Activated naive CD4-positive, alpha-beta T cell treated with anti-CD3 and anti-CD28 coated beads, Interleukin-2, amount 10 ng/mL, durations not matched to agents 7 days and 5 days (primary cell): Measurements from ENCODE around the gene AATK.

Experiments used
- CTCF ChIA-PET: fragments of 350-600 bp; sonication (Branson Sonifier 250); formaldehyde crosslinking; loops from one replicate; lab custom pipeline; 2021; ENCODE audit warnings: antibody characterized with exemption; lab: Charles Lee
- DNase-seq: peaks from one replicate; pipeline ENCODE4 v3.0.0-alpha.2; 2020
- H3K27ac Mint-ChIP-seq: one replicate; pipeline ENCODE4 v1.8.0; 2021; ENCODE audit warnings: mild to moderate bottlenecking, moderate library complexity, mixed read lengths
- H3K27me3 Mint-ChIP-seq: one replicate; pipeline ENCODE4 v1.8.0; 2021; ENCODE audit warnings: mild to moderate bottlenecking, mixed read lengths
- H3K36me3 Mint-ChIP-seq: one replicate; pipeline ENCODE4 v1.8.0; 2021; ENCODE audit warnings: mixed read lengths
- H3K4me1 Mint-ChIP-seq: one replicate; pipeline ENCODE4 v1.8.0; 2021; ENCODE audit warnings: mixed read lengths
- H3K4me3 Mint-ChIP-seq: one replicate; pipeline ENCODE4 v1.8.0; 2021; ENCODE audit warnings: mild to moderate bottlenecking, moderate library complexity, mixed read lengths
- H3K9me3 Mint-ChIP-seq: one replicate; pipeline ENCODE4 v1.8.0; 2021; ENCODE audit warnings: mixed read lengths

The AATK gene

GRCh38 chr17:81200201-81200600 lies 34.2 kb upstream of the AATK start:
- CTCF ChIA-PET, result interaction anchor here (0.6 kb wide), 1 partner anchor 1637 kb away, joined by 3 read pairs; no protein-coding TSS in a partner anchor
- no peaks in the 10 kb centered on the region for H3K36me3 Mint-ChIP-seq
- H3K9me3 Mint-ChIP-seq, result no peaks in the 10 kb centered on the region
- no peaks in the 10 kb centered on the region for H3K4me1 Mint-ChIP-seq
- no peak for DNase-seq
- no peaks in the 10 kb centered on the region for H3K27me3 Mint-ChIP-seq
- H3K27ac Mint-ChIP-seq, result no peak overlapping the region
- no peak overlapping the region for H3K4me3 Mint-ChIP-seq

DNA sequence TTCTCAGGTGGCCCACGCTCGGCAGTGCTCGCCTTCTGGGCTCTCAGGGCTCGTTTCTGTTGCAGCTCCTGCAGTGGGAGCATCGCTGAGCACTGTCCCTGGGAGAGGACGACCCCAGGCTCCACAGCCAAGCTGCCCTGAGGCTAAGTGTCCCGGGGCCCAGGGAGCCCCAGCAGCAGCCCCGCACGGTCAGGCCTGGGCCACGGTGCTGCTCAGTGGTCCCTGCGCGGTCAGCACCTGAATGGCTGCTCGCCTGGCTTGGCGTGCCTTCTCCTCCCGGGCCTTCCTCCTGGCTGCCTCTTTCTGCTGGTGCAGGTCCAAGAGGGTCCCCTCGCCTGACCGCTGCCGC lies 33.4 kb upstream of the AATK start:
- H3K27me3 Mint-ChIP-seq, result no peaks in the 10 kb centered on the region
- CTCF ChIA-PET, result no interaction called here

GRCh38 chr17:81198826-81199481 lies 32.9 kb upstream of the AATK start:
- CTCF ChIA-PET, result no interaction called here
- no peaks in the 10 kb centered on the region for H3K36me3 Mint-ChIP-seq

More for the DNA sequence above, 33.4 kb upstream of the AATK start:
- DNase-seq, result no peak
- no peaks in the 10 kb centered on the region for H3K36me3 Mint-ChIP-seq
- H3K27ac Mint-ChIP-seq, result no peak overlapping the region
- H3K4me1 Mint-ChIP-seq, result no peaks in the 10 kb centered on the region
- no peaks in the 10 kb centered on the region for H3K9me3 Mint-ChIP-seq
- H3K4me3 Mint-ChIP-seq, result no peak overlapping the region

GRCh38 chr17:81197831-81198490 lies 31.9 kb upstream of the AATK start:
- CTCF ChIA-PET, result interaction anchor here (0.7 kb wide), 1 partner anchor 56 kb away, joined by 3 read pairs; no protein-coding TSS in a partner anchor
- no peaks in the 10 kb centered on the region for H3K9me3 Mint-ChIP-seq

More at GRCh38 chr17:81198826-81199481, 32.9 kb upstream of the AATK start:
- H3K9me3 Mint-ChIP-seq, result no peaks in the 10 kb centered on the region
- no peak overlapping the region for H3K27ac Mint-ChIP-seq
- H3K4me1 Mint-ChIP-seq, result no peaks in the 10 kb centered on the region
- H3K4me3 Mint-ChIP-seq, result no peak overlapping the region
- DNase-seq, result no peak
- H3K27me3 Mint-ChIP-seq, result no peaks in the 10 kb centered on the region

GRCh38 chr17:81197409-81197795 lies 31.4 kb upstream of the AATK start:
- Mint-ChIP-seq H3K27ac (no peak overlapping the region), H3K36me3 (no peaks in the 10 kb centered on the region), H3K4me1 (no peaks in the 10 kb centered on the region), H3K9me3 (no peaks in the 10 kb centered on the region), H3K4me3 (no peak overlapping the region), H3K27me3 (no peaks in the 10 kb centered on the region)
- no peak for DNase-seq
- CTCF ChIA-PET, result no interaction called here

More at GRCh38 chr17:81197831-81198490, 31.9 kb upstream of the AATK start:
- Mint-ChIP-seq H3K36me3 (no peaks in the 10 kb centered on the region), H3K4me3 (no peak overlapping the region), H3K27me3 (no peaks in the 10 kb centered on the region), H3K27ac (no peak overlapping the region), H3K4me1 (no peaks in the 10 kb centered on the region)
- no peak for DNase-seq

- Mint-ChIP-seq H3K27ac (no peak overlapping the region), H3K36me3 (no peaks in the 10 kb centered on the region), H3K4me3 (no peak overlapping the region), H3K27me3 (no peaks in the 10 kb centered on the region), H3K4me1 (no peaks in the 10 kb centered on the region), H3K9me3 (no peaks in the 10 kb centered on the region)
- DNase-seq, result no peak
- CTCF ChIA-PET, result no interaction called here
These were observed 30.7 kb upstream of the AATK start for GRCh38 chr17:81196505-81197408.

DNA sequence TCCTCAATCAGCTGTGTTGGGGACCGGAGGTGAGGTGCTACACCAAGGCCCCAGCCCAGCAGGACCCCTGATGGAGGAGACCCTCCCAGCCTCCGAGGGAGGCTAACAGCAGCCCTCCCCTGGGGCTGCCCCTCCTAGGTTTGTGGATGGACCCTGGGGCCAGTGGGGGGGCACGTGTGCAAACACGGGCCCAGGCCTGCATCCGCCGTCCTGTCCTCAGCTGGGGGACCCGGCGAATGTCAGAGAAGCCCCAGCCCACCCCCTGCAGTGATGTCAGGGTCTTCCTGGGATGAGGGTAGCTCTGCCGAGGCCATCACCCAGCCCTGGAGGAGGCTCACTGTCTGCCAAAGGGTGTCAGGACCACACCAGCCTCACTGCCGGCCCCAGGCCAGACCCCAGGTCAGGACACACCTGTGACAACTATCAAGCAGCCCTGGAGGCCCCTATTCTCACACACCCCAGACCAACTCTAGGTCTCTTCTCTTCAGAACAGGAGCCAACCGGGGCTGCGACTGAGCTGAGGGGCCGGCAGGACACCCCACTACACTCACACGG lies 30.0 kb upstream of the AATK start:
- DNase-seq, result no peak
- CTCF ChIA-PET, result no interaction called here
- Mint-ChIP-seq H3K9me3 (no peaks in the 10 kb centered on the region), H3K4me1 (no peaks in the 10 kb centered on the region), H3K4me3 (no peak overlapping the region), H3K27me3 (no peaks in the 10 kb centered on the region), H3K27ac (no peak overlapping the region), H3K36me3 (no peaks in the 10 kb centered on the region)

- Mint-ChIP-seq H3K36me3 (no peaks in the 10 kb centered on the region), H3K27me3 (no peaks in the 10 kb centered on the region), H3K27ac (no peak overlapping the region), H3K4me1 (no peaks in the 10 kb centered on the region), H3K4me3 (no peak overlapping the region), H3K9me3 (no peaks in the 10 kb centered on the region)
- CTCF ChIA-PET, result no interaction called here
- no peak for DNase-seq
These were observed 29.2 kb upstream of the AATK start for GRCh38 chr17:81194941-81195901.

DNA sequence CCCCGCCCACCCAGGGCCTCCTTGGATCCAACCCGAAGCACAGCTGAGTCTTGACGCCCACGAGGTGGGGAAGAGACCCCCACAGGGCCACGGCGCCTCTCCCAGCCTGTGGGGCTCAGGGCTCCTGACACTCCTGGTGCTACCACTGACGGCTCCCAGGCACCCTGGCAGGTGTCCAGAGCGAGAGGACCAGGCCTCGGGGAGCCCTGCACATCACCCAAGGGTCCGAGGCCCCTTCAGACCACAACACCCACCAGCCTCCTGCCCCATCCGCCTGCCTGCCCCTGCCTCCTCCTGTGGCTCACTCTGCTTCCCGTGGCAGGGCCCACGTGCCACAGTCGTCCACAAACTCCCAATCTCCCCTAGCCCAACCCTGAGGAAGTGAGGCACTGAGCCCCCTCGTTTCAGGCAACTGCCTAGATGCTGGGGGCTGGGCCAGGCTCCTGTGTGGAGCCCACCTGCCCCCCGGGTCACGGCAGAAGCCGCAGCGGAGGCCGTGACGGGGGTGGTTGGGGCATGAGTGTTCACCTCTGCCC lies 28.3 kb upstream of the AATK start:
- H3K27me3 Mint-ChIP-seq, result no peaks in the 10 kb centered on the region
- H3K27ac Mint-ChIP-seq, result no peak overlapping the region
- no peak for DNase-seq
- H3K4me3 Mint-ChIP-seq, result no peak overlapping the region
- no peaks in the 10 kb centered on the region for H3K36me3 Mint-ChIP-seq
- CTCF ChIA-PET, result no interaction called here
- no peaks in the 10 kb centered on the region for H3K4me1 Mint-ChIP-seq
- no peaks in the 10 kb centered on the region for H3K9me3 Mint-ChIP-seq

DNA sequence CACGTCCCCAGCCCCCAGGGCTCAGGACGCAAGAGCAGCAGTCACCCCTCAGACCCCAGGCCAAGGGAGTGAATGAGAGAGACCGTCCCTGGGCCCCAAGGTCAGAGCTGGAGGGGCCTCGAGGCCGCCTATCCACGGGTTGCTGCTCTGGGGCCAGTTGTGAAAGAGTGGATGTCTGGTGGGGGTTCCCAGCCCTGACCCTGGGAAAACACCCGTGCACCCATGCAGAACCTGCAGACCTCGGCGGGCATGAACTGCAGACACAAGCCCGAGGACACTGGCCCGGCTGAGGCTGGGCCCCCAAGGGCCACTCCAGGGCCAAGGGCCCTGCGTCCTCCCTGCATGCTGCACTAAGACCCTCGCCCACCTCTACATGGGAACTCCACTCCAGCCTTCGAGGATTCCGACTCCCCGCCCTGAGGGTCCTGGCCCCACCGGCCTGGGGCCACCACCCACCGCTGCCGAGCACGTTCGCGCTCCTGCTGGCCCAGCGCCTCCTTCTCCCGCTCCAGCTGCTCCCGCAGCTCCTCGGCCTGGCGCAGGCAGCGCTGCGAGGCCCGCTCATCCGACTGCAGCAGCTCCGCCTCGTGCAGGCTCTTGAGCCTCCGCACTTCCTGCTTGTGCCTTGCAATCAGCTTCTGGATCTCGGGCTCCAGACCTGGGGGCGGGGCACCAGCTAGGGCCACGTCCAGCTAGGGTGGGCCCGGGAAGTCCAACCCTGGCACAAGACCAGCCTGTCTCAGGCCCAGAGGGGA lies 27.6 kb upstream of the AATK start:
- no peaks in the 10 kb centered on the region for H3K9me3 Mint-ChIP-seq
- no peaks in the 10 kb centered on the region for H3K27me3 Mint-ChIP-seq
- H3K4me3 Mint-ChIP-seq, result no peak overlapping the region
- no peak for DNase-seq
- no peak overlapping the region for H3K27ac Mint-ChIP-seq
- CTCF ChIA-PET, result no interaction called here
- no peaks in the 10 kb centered on the region for H3K36me3 Mint-ChIP-seq
- no peaks in the 10 kb centered on the region for H3K4me1 Mint-ChIP-seq

- no peak for DNase-seq
- CTCF ChIA-PET, result no interaction called here
- H3K27me3 Mint-ChIP-seq, result no peaks in the 10 kb centered on the region
- H3K4me3 Mint-ChIP-seq, result no peak overlapping the region
- no peaks in the 10 kb centered on the region for H3K9me3 Mint-ChIP-seq
- H3K4me1 Mint-ChIP-seq, result no peaks in the 10 kb centered on the region
- no peaks in the 10 kb centered on the region for H3K36me3 Mint-ChIP-seq
- H3K27ac Mint-ChIP-seq, result no peak overlapping the region
These were observed 27.0 kb upstream of the AATK start for GRCh38 chr17:81193051-81193410.

- no peak for DNase-seq
- no peaks in the 10 kb centered on the region for H3K4me1 Mint-ChIP-seq
- no peak overlapping the region for H3K4me3 Mint-ChIP-seq
- no peaks in the 10 kb centered on the region for H3K27me3 Mint-ChIP-seq
- no peaks in the 10 kb centered on the region for H3K9me3 Mint-ChIP-seq
- no peaks in the 10 kb centered on the region for H3K36me3 Mint-ChIP-seq
- H3K27ac Mint-ChIP-seq, result no peak overlapping the region
- CTCF ChIA-PET, result no interaction called here
These were observed 26.5 kb upstream of the AATK start for GRCh38 chr17:81192386-81193050.
